ENCODE results near the gene ELK4. TPM values are rescaled to one million over a fixed set of nuclear protein-coding genes. Genes with fewer than 3 reads are reported as not detected.

Gene ELK4
- polyA plus RNA-seq, 1 donor (not counting 4 experiments of a cell fraction or from before 2014, with no cell fraction given) = 8.6 TPM

- FAIRE-seq (no peak), DNase-seq (ENCODE audit: low read depth, low spot score) (no peak)
- H3K79me2 ChIP-seq (ENCODE audit: control insufficient read depth, insufficient read depth, low read length) = peaks cover 50% of the 10 kb centered on the region
- dilution Hi-C loops (cut with MboI; ENCODE audit: extremely low pct_ligation_motif_present, low sequenced_read_pairs) = no loop called here
- no peaks in the 10 kb centered on the region for H3K9me3 ChIP-seq (ENCODE audit: control insufficient read depth, low read depth, low read length)
- H3K4me2 ChIP-seq (ENCODE audit: control insufficient read depth, extremely low read depth, insufficient read depth, low read depth, low read length) = peak overlapping the region; percentile 93
- H3K27me3 ChIP-seq (ENCODE audit: control insufficient read depth, extremely low read depth, insufficient read depth, low read length) = no peaks in the 10 kb centered on the region
- H3K27ac ChIP-seq (ENCODE audit: control insufficient read depth, insufficient read depth, low read length) = peak overlapping the region; percentile 88
- no peaks in the 10 kb centered on the region for H4K20me1 ChIP-seq (ENCODE audit: control insufficient read depth, extremely low read depth, insufficient read depth, low read length)
- H3K36me3 ChIP-seq (ENCODE audit: control insufficient read depth in 2 of 2, extremely low read depth in 1 of 2, insufficient read depth in 2 of 2, low read length in 2 of 2) = no peaks in the 10 kb centered on the region
- peak overlapping the region; percentile 96 for H3K9ac ChIP-seq (ENCODE audit: control insufficient read depth, extremely low read depth, insufficient read depth, low read length)
- TF ChIP-seq EZH2 (IDR thresholded peaks at IDR 0.05; ENCODE audit: low read length) (no peak), CTCF (optimal IDR thresholded peaks at IDR 0.05 in 1 of 3, IDR thresholded peaks at IDR 0.05 in 1 of 3, conservative IDR thresholded peaks at IDR 0.05 in 1 of 3; ENCODE audit: extremely low read depth in 1 of 3, insufficient read depth in 2 of 3, low read length in 3 of 3) (no peak)
- H3K9me1 ChIP-seq (ENCODE audit: control insufficient read depth, extremely low read depth, insufficient read depth, low read length) = no peaks in the 10 kb centered on the region
- H3K4me3 ChIP-seq (ENCODE audit: control insufficient read depth in 2 of 3, extremely low read depth in 1 of 3, insufficient read depth in 2 of 3, low read depth in 1 of 3, low read length in 3 of 3) = peak overlapping the region; percentile 5 to 97 (median 94)
- H3K4me1 ChIP-seq (ENCODE audit: control insufficient read depth, extremely low read depth, insufficient read depth, low read length) = peaks cover 31% of the 10 kb centered on the region
- no peak overlapping the region for H2AFZ ChIP-seq (ENCODE audit: control insufficient read depth, low read length)
These were observed 1.6 kb downstream of the ELK4 start for GRCh38 chr1:205630241-205630640.

GRCh38 chr1:205629751-205630150, 2.1 kb downstream of the ELK4 start:
- FAIRE-seq (no peak), DNase-seq (ENCODE audit: low read depth, low spot score) (no peak)
- TF ChIP-seq CTCF (optimal IDR thresholded peaks at IDR 0.05 in 1 of 3, IDR thresholded peaks at IDR 0.05 in 1 of 3, conservative IDR thresholded peaks at IDR 0.05 in 1 of 3; ENCODE audit: extremely low read depth in 1 of 3, insufficient read depth in 2 of 3, low read length in 3 of 3) (no peak), EZH2 (IDR thresholded peaks at IDR 0.05; ENCODE audit: low read length) (no peak)
- Histone ChIP-seq H3K36me3 (ENCODE audit: control insufficient read depth in 2 of 2, extremely low read depth in 1 of 2, insufficient read depth in 2 of 2, low read length in 2 of 2) (no peaks in the 10 kb centered on the region), H3K27me3 (ENCODE audit: control insufficient read depth, extremely low read depth, insufficient read depth, low read length) (no peaks in the 10 kb centered on the region), H3K4me3 (ENCODE audit: control insufficient read depth in 2 of 3, extremely low read depth in 1 of 3, insufficient read depth in 2 of 3, low read depth in 1 of 3, low read length in 3 of 3) (peak overlapping the region in 2 of 3 experiments; percentile 94 to 97), H3K79me2 (ENCODE audit: control insufficient read depth, insufficient read depth, low read length) (peaks cover 53% of the 10 kb centered on the region), H3K9me3 (ENCODE audit: control insufficient read depth, low read depth, low read length) (no peaks in the 10 kb centered on the region), H4K20me1 (ENCODE audit: control insufficient read depth, extremely low read depth, insufficient read depth, low read length) (no peaks in the 10 kb centered on the region), H2AFZ (ENCODE audit: control insufficient read depth, low read length) (no peak overlapping the region), H3K4me1 (ENCODE audit: control insufficient read depth, extremely low read depth, insufficient read depth, low read length) (peaks cover 26% of the 10 kb centered on the region), H3K9me1 (ENCODE audit: control insufficient read depth, extremely low read depth, insufficient read depth, low read length) (no peaks in the 10 kb centered on the region), H3K27ac (ENCODE audit: control insufficient read depth, insufficient read depth, low read length) (peak overlapping the region; percentile 88), H3K9ac (ENCODE audit: control insufficient read depth, extremely low read depth, insufficient read depth, low read length) (peak overlapping the region; percentile 96), H3K4me2 (ENCODE audit: control insufficient read depth, extremely low read depth, insufficient read depth, low read depth, low read length) (peak overlapping the region; percentile 93)
- dilution Hi-C loops (cut with MboI; ENCODE audit: extremely low pct_ligation_motif_present, low sequenced_read_pairs) = no loop called here
